Astrocyte (in vitro differentiated cells and primary cell): Measurements from ENCODE around the gene NXPH4. TPM values are rescaled to one million over a fixed set of nuclear protein-coding genes. Genes with fewer than 3 reads are reported as not detected.
A peak's percentile ranks its signal among the peaks of the same experiment; 100 is the strongest.

Experiments
- DNase-seq: peaks from one replicate; pipeline ENCODE4 v3.0.0-alpha.2; 2010; ENCODE audit warnings: low read depth
- FAIRE-seq: peaks from 2 replicates; lab custom pipeline; 2011; peaks lifted over from hg19 to GRCh38; lab: Jason Lieb, UNC
- H2AFZ ChIP-seq: 2 replicates; pipeline ENCODE4 v1.6.0; 2012; ENCODE audit warnings: low read depth, low read length, inconsistent platforms
- H3K27ac ChIP-seq: 2 replicates; pipeline ENCODE4 v1.5.1; 2011; ENCODE audit warnings: low read depth, low read length, inconsistent platforms
- H3K27me3 ChIP-seq: 2 replicates; pipeline ENCODE4 v1.6.0; 2011; ENCODE audit warnings: low read length, inconsistent platforms; ENCODE audit not compliant: insufficient read depth
- H3K36me3 ChIP-seq: 2 replicates; pipeline ENCODE4 v1.5.1; 2011; ENCODE audit warnings: low read length, inconsistent platforms; ENCODE audit not compliant: insufficient read depth
- H3K4me1 ChIP-seq: 2 replicates; pipeline ENCODE4 v1.5.1; 2011; ENCODE audit warnings: low read length, inconsistent platforms; ENCODE audit not compliant: insufficient read depth
- H3K4me2 ChIP-seq: 2 replicates; pipeline ENCODE4 v1.6.0; 2012; ENCODE audit warnings: low read length, inconsistent platforms
- H3K4me3 ChIP-seq: 2 replicates; pipeline ENCODE4 v1.5.1; 2011; ENCODE audit warnings: low read depth, mild to moderate bottlenecking, low read length, inconsistent platforms; ENCODE audit not compliant: insufficient read depth
- H3K79me2 ChIP-seq: 2 replicates; pipeline ENCODE4 v1.6.0; 2012; ENCODE audit warnings: mild to moderate bottlenecking, low read length, inconsistent platforms; ENCODE audit not compliant: insufficient read depth
- H3K9ac ChIP-seq: 2 replicates; pipeline ENCODE4 v1.6.0; 2012; ENCODE audit warnings: mild to moderate bottlenecking, low read length, inconsistent platforms
- H3K9me3 ChIP-seq: 2 replicates; pipeline ENCODE4 v1.5.1; 2012; ENCODE audit warnings: low read depth, mild to moderate bottlenecking, low read length, inconsistent platforms; ENCODE audit not compliant: insufficient read depth
- H4K20me1 ChIP-seq: 2 replicates; pipeline ENCODE4 v1.6.0; 2012; ENCODE audit warnings: low read length, inconsistent platforms; ENCODE audit not compliant: insufficient read depth
- H3K27ac Mint-ChIP-seq: one replicate; pipeline ENCODE4 v1.8.0; 2021; ENCODE audit warnings: mild to moderate bottlenecking, mixed read lengths; ENCODE audit not compliant: unreplicated experiment
- H3K27me3 Mint-ChIP-seq: one replicate; pipeline ENCODE4 v1.8.0; 2021; ENCODE audit warnings: low read depth, mixed read lengths; ENCODE audit not compliant: unreplicated experiment
- H3K36me3 Mint-ChIP-seq: one replicate; pipeline ENCODE4 v1.8.0; 2021; ENCODE audit warnings: low read depth, mixed read lengths; ENCODE audit not compliant: unreplicated experiment
- H3K4me1 Mint-ChIP-seq: one replicate; pipeline ENCODE4 v1.8.0; 2021; ENCODE audit warnings: low read depth, mixed read lengths; ENCODE audit not compliant: unreplicated experiment
- H3K4me3 Mint-ChIP-seq: one replicate; pipeline ENCODE4 v1.8.0; 2021; ENCODE audit warnings: mild to moderate bottlenecking, moderate library complexity, mixed read lengths; ENCODE audit not compliant: unreplicated experiment
- H3K9me3 Mint-ChIP-seq: one replicate; pipeline ENCODE4 v1.8.0; 2021; ENCODE audit warnings: mild to moderate bottlenecking, mixed read lengths; ENCODE audit not compliant: unreplicated experiment
- EZH2 ChIP-seq: IDR thresholded peaks from 2 replicates; pipeline ENCODE4 v1.6.1; 2012; ENCODE audit warnings: mild to moderate bottlenecking, low read length, inconsistent platforms; ENCODE audit not compliant: insufficient read depth
- total RNA-seq: library from RNA; stranded (reverse); gene quantifications from 2 replicates; pipeline ENCODE4 v1.2.1, GENCODE V29; 2021
- TF ChIP-seq, protein P1 (sequence below): IDR thresholded peaks from 2 replicates; pipeline ENCODE4 v1.5.1; 2011; ENCODE audit warnings: low read depth, mild to moderate bottlenecking, inconsistent platforms, low read length, moderate library complexity; ENCODE audit not compliant: insufficient read depth

The NXPH4 gene
- total RNA-seq, 1 donor from 2014 or later, result 14.5 TPM

GRCh38 chr12:57170408-57170807, 46.2 kb upstream of the NXPH4 start:
- Mint-ChIP-seq H3K4me1 (peaks cover 34% of the 10 kb centered on the region), H3K4me3 (peak overlapping the region; percentile 20), H3K27me3 (no peaks in the 10 kb centered on the region), H3K27ac (peak overlapping the region; percentile 47), H3K9me3 (no peaks in the 10 kb centered on the region), H3K36me3 (peaks cover 47% of the 10 kb centered on the region)
- no peak overlapping the region for H3K4me2 ChIP-seq
- no peak overlapping the region for H3K27ac ChIP-seq
- no peaks in the 10 kb centered on the region for H3K9me3 ChIP-seq
- no peak overlapping the region for H2AFZ ChIP-seq
- H3K79me2 ChIP-seq, result no peaks in the 10 kb centered on the region
- no peaks in the 10 kb centered on the region for H3K27me3 ChIP-seq
- DNase-seq (no peak), FAIRE-seq (no peak)
- peaks cover 19% of the 10 kb centered on the region for H3K4me1 ChIP-seq
- H3K36me3 ChIP-seq, result peaks cover 47% of the 10 kb centered on the region
- TF ChIP-seq EZH2, result no peak
- TF ChIP-seq, protein P1, sequence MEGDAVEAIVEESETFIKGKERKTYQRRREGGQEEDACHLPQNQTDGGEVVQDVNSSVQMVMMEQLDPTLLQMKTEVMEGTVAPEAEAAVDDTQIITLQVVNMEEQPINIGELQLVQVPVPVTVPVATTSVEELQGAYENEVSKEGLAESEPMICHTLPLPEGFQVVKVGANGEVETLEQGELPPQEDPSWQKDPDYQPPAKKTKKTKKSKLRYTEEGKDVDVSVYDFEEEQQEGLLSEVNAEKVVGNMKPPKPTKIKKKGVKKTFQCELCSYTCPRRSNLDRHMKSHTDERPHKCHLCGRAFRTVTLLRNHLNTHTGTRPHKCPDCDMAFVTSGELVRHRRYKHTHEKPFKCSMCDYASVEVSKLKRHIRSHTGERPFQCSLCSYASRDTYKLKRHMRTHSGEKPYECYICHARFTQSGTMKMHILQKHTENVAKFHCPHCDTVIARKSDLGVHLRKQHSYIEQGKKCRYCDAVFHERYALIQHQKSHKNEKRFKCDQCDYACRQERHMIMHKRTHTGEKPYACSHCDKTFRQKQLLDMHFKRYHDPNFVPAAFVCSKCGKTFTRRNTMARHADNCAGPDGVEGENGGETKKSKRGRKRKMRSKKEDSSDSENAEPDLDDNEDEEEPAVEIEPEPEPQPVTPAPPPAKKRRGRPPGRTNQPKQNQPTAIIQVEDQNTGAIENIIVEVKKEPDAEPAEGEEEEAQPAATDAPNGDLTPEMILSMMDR, result no peak
- H4K20me1 ChIP-seq, result peaks cover 85% of the 10 kb centered on the region
- no peak overlapping the region for H3K4me3 ChIP-seq
- H3K9ac ChIP-seq, result no peak overlapping the region

GRCh38 chr12:57170927-57171326, 45.7 kb upstream of the NXPH4 start:
- peaks cover 47% of the 10 kb centered on the region for H3K36me3 ChIP-seq
- Mint-ChIP-seq H3K27ac (peak overlapping the region; percentile 27), H3K9me3 (no peaks in the 10 kb centered on the region), H3K27me3 (no peaks in the 10 kb centered on the region), H3K4me1 (peaks cover 34% of the 10 kb centered on the region), H3K36me3 (peaks cover 49% of the 10 kb centered on the region), H3K4me3 (no peak overlapping the region)
- no peak overlapping the region for H3K4me2 ChIP-seq
- H3K9me3 ChIP-seq, result no peaks in the 10 kb centered on the region
- H2AFZ ChIP-seq, result no peak overlapping the region
- H3K4me3 ChIP-seq, result no peak overlapping the region
- no peak overlapping the region for H3K27ac ChIP-seq
- peaks cover 15% of the 10 kb centered on the region for H3K4me1 ChIP-seq
- H3K79me2 ChIP-seq, result no peaks in the 10 kb centered on the region
- DNase-seq (no peak), FAIRE-seq (no peak)
- no peaks in the 10 kb centered on the region for H3K27me3 ChIP-seq
- peaks cover 87% of the 10 kb centered on the region for H4K20me1 ChIP-seq
- H3K9ac ChIP-seq, result no peak overlapping the region
- TF ChIP-seq EZH2, result no peak
- TF ChIP-seq, protein P1, result no peak

- Histone ChIP-seq H2AFZ (no peak overlapping the region), H3K9ac (no peak overlapping the region), H3K27me3 (no peaks in the 10 kb centered on the region), H3K4me1 (peaks cover 10% of the 10 kb centered on the region), H3K4me3 (no peak overlapping the region), H3K4me2 (no peak overlapping the region), H3K9me3 (no peaks in the 10 kb centered on the region), H3K79me2 (no peaks in the 10 kb centered on the region), H3K27ac (no peak overlapping the region), H3K36me3 (peaks cover 54% of the 10 kb centered on the region), H4K20me1 (peaks cover 88% of the 10 kb centered on the region)
- Mint-ChIP-seq H3K9me3 (no peaks in the 10 kb centered on the region), H3K4me1 (peaks cover 28% of the 10 kb centered on the region), H3K27ac (no peak overlapping the region), H3K4me3 (no peak overlapping the region), H3K27me3 (no peaks in the 10 kb centered on the region), H3K36me3 (peaks cover 50% of the 10 kb centered on the region)
- FAIRE-seq, result no peak
- TF ChIP-seq EZH2, result no peak
- TF ChIP-seq, protein P1, result no peak
- peak; percentile 31 for DNase-seq
These were observed 44.9 kb upstream of the NXPH4 start for GRCh38 chr12:57171668-57172067.
